Small intestine (tissue), 7 donors: Measurements from ENCODE around the gene SLIT3. TPM values are rescaled to one million over a fixed set of nuclear protein-coding genes. Genes with fewer than 3 reads are reported as not detected.

ENCODE experiments used
- DNase-seq, 2 donors: peaks; one replicate each; pipeline versions ENCODE4 v3.0.0 to v3.0.0-alpha.2; 2013
- FAIRE-seq: peaks from 2 replicates; lab custom pipeline; 2012; peaks lifted over from hg19 to GRCh38; lab: Jason Lieb, UNC
- H3K27ac ChIP-seq, 3 donors: one replicate each; pipeline ENCODE4 v1.5.1; 2013; ENCODE audit warnings: low read length in 2 of 3, mild to moderate bottlenecking in 2 of 3, control low read depth in 1 of 3, inconsistent platforms in 1 of 3, low read depth in 1 of 3, moderate library complexity in 1 of 3
- H3K27me3 ChIP-seq, 3 donors: one replicate each; pipeline ENCODE4 v1.6.1; 2013; ENCODE audit warnings: low read length in 3 of 3, inconsistent platforms in 1 of 3; ENCODE audit not compliant: control insufficient read depth in 3 of 3, insufficient read depth in 3 of 3
- H3K36me3 ChIP-seq, 3 donors: one replicate each; pipeline ENCODE4 v1.6.1; 2013; ENCODE audit warnings: low read length in 3 of 3, inconsistent platforms in 1 of 3, low read depth in 1 of 3, mild to moderate bottlenecking in 1 of 3, moderate library complexity in 1 of 3; ENCODE audit not compliant: control insufficient read depth in 3 of 3, insufficient read depth in 2 of 3
- H3K4me1 ChIP-seq, 3 donors: one replicate each; pipeline ENCODE4 v1.6.1; 2013; ENCODE audit warnings: low read length in 2 of 3, inconsistent platforms in 1 of 3, low read depth in 1 of 3, mild to moderate bottlenecking in 1 of 3, moderate library complexity in 1 of 3; ENCODE audit not compliant: control insufficient read depth in 3 of 3, insufficient read depth in 2 of 3
- H3K4me3 ChIP-seq, 3 donors: one replicate each; pipeline ENCODE4 v1.5.1; 2013; ENCODE audit warnings: low read length in 3 of 3, control low read depth in 1 of 3, inconsistent platforms in 1 of 3, low read depth in 1 of 3, mild to moderate bottlenecking in 1 of 3, moderate library complexity in 1 of 3
- H3K9me3 ChIP-seq, 2 donors: one replicate each; pipeline ENCODE4 v1.6.1; 2013; ENCODE audit warnings: low read depth in 1 of 2, low read length in 1 of 2; ENCODE audit not compliant: control insufficient read depth in 2 of 2, insufficient read depth in 1 of 2
- WGBS, 3 donors: extraction: QIAGEN DNeasy Blood & Tissue Kit; methylation state at CpG; one replicate each; pipeline ENCODE4 v1.1.7; 2013; 5-methylcytosine and 5-hydroxymethylcytosine counted together
- polyA plus RNA-seq, 4 donors: library from polyadenylated mRNA; stranded (reverse) in 3 of 4; unstranded in 1 of 4; fragments of 200-250 nt in 3 of 4; fragments of 120-200 nt in 1 of 4; gene quantifications; one replicate each; pipeline versions ENCODE4 v1.2.1 to v1.2.3, GENCODE V29; 2013
- donor health status: healthy with polysubstance abuse.
- donor health status: control.
- donor health status: control.
- donor health status: Bipolar disorder and iron deficiency.
- donor health status: healthy.

Gene SLIT3
- polyA plus RNA-seq, 4 donors: 0.27 to 5.5 (median 5.3) TPM; not detected in 1

DNA sequence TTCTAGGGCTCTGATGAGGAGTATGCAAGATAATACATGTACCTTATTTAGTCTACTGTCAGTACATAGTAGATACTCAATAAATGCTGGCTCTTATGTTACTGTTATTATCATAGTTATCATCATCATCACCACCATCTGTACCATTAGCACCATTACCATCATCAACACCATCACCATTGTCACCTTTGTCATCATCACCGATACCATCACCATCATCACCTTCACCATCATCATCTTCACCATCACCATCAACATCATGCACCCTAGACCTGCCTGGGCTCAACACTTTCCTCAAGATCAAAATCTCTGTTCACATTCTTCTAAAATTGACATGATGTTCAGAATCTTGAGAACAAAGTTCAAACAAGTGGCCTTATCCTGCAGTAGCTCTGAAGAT lies 595.6 kb downstream of the SLIT3 start:
- Histone ChIP-seq H3K27ac (no peak overlapping the region), H3K4me1 (no peaks in the 10 kb centered on the region), H3K36me3 (no peaks in the 10 kb centered on the region), H3K9me3 (no peaks in the 10 kb centered on the region), H3K4me3 (no peak overlapping the region), H3K27me3 (no peaks in the 10 kb centered on the region)
- FAIRE-seq: no peak
- no peak for DNase-seq
- WGBS, 3 donors: 97 to 100% (median 100%) methylated on average over 1 of the region's 1 CpG

DNA sequence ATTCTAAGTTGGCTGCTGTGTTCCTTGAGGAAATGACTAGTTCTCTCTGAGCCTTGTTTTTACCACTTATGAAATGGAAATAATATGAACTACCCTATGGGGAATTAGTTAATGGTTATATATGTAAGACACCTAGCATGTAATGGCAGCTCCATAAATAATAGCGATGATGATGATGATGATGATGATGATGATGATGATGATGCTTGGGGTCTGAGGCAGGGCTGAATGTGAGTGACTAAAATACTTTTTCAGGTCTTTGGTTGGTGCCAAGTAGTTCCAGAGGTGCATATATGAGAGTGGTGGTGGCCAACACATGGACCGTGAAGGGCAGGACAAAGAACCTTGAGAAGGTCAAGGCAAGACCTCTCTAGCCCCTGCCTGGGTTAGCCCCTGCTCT lies 598.4 kb downstream of the SLIT3 start:
- WGBS, 3 donors: 96 to 100% (median 98%) methylated on average over 2 of the region's 2 CpGs
- Histone ChIP-seq H3K27ac (no peak overlapping the region), H3K27me3 (no peaks in the 10 kb centered on the region), H3K36me3 (no peaks in the 10 kb centered on the region), H3K9me3 (no peaks in the 10 kb centered on the region), H3K4me3 (no peak overlapping the region), H3K4me1 (no peaks in the 10 kb centered on the region)
- no peak for DNase-seq
- no peak for FAIRE-seq

GRCh38 chr5:168701641-168702040 lies 599.3 kb downstream of the SLIT3 start:
- FAIRE-seq: no peak
- no peak overlapping the region for H3K4me3 ChIP-seq
- no peak for DNase-seq
- WGBS, 3 donors: 90 to 98% (median 95%) methylated on average over 5 of the region's 5 CpGs
- H3K4me1 ChIP-seq: no peaks in the 10 kb centered on the region
- no peaks in the 10 kb centered on the region for H3K27me3 ChIP-seq
- H3K36me3 ChIP-seq: no peaks in the 10 kb centered on the region
- H3K9me3 ChIP-seq: no peaks in the 10 kb centered on the region
- H3K27ac ChIP-seq: no peak overlapping the region

DNA sequence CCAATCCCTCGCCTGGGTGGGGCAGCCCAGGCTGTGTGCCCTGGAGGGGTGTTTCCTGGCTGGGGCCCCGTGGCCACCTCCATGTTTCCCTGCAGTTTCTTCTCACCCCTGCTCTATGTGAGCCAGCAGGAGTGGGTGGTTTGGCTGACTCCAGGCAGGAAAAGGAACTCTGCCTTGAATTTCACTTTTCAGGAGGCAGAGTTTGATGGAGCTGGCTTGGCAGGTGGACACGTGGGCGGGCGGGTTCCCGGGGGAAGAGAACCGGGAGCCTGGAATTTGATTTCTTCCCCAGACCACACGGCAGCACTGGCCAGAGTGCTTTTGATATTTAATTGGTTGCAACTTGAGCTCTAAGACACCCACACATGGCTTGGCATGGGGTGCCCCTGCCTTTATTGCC lies 601.9 kb downstream of the SLIT3 start:
- Histone ChIP-seq H3K27me3 (no peaks in the 10 kb centered on the region), H3K27ac (no peak overlapping the region), H3K9me3 (no peaks in the 10 kb centered on the region), H3K4me3 (no peak overlapping the region), H3K4me1 (no peaks in the 10 kb centered on the region), H3K36me3 (no peaks in the 10 kb centered on the region)
- FAIRE-seq (no peak), DNase-seq (no peak)
- WGBS, 3 donors: 52 to 58% (median 55%) methylated on average over 8 of the region's 8 CpGs

GRCh38 chr5:168697034-168697720 lies 603.8 kb downstream of the SLIT3 start:
- Histone ChIP-seq H3K4me3 (no peak overlapping the region), H3K4me1 (no peaks in the 10 kb centered on the region), H3K9me3 (no peaks in the 10 kb centered on the region), H3K27ac (peak overlapping the region in 1 of 3 donors; percentile 17), H3K27me3 (no peaks in the 10 kb centered on the region), H3K36me3 (peaks cover 0 to 4% (median 0%) of the 10 kb centered on the region in 3 donors)
- DNase-seq (no peak), FAIRE-seq (no peak)
- 70 to 86% (median 80%) methylated on average over 11 of the region's 11 CpGs for WGBS, 3 donors

DNA sequence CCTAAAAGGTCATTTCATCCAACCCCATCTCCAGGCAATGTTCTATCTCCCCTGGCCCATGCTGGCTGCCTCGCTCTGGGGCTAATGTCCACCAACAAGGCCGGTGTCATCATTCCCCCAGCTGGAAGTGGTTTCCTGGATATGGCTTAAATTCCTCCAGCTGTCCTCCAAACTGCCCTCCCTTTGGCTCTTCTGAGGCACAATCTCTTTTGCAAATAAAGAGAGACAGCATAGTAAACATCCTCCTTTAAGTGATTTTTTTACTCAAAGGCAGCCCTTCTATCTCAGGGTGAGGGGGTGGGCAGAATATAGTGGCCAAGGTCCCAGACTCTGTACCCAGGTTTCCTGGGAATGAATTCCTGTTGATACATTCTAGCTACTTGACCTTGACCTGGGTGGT lies 604.3 kb downstream of the SLIT3 start:
- FAIRE-seq: no peak
- no peak for DNase-seq
- H3K27me3 ChIP-seq: no peaks in the 10 kb centered on the region
- no peaks in the 10 kb centered on the region for H3K4me1 ChIP-seq
- H3K9me3 ChIP-seq: no peaks in the 10 kb centered on the region
- peak overlapping the region in 1 of 3 donors; percentile 5 for H3K27ac ChIP-seq
- no peak overlapping the region for H3K4me3 ChIP-seq
- 52 to 78% (median 69%) methylated on average over 2 of the region's 2 CpGs for WGBS, 3 donors
- H3K36me3 ChIP-seq: peaks cover 0 to 4% (median 0%) of the 10 kb centered on the region in 3 donors

GRCh38 chr5:168695301-168695835 lies 605.6 kb downstream of the SLIT3 start:
- Histone ChIP-seq H3K4me3 (no peak overlapping the region), H3K9me3 (no peaks in the 10 kb centered on the region), H3K4me1 (no peaks in the 10 kb centered on the region), H3K27ac (no peak overlapping the region), H3K27me3 (no peaks in the 10 kb centered on the region), H3K36me3 (peaks cover 0 to 4% (median 0%) of the 10 kb centered on the region in 3 donors)
- no peak for DNase-seq
- WGBS, 3 donors: 78 to 89% (median 78%) methylated on average over 5 of the region's 5 CpGs
- no peak for FAIRE-seq

GRCh38 chr5:168694289-168694688 lies 606.6 kb downstream of the SLIT3 start:
- no peaks in the 10 kb centered on the region for H3K9me3 ChIP-seq
- FAIRE-seq (no peak), DNase-seq (no peak)
- WGBS, 3 donors: 96 to 100% (median 100%) methylated on average over 1 of the region's 1 CpG
- H3K27me3 ChIP-seq: no peaks in the 10 kb centered on the region
- no peak overlapping the region for H3K4me3 ChIP-seq
- H3K4me1 ChIP-seq: no peaks in the 10 kb centered on the region
- H3K36me3 ChIP-seq: peaks cover 0 to 4% (median 0%) of the 10 kb centered on the region in 3 donors
- H3K27ac ChIP-seq: no peak overlapping the region
